Epithelial cell of alveolus of lung (primary cell): Measurements from ENCODE around the gene WAC. TPM values are rescaled to one million over a fixed set of nuclear protein-coding genes. Genes with fewer than 3 reads are reported as not detected.

Experiments used
- total RNA-seq: library from RNA; depleted of rRNA; stranded (reverse); fragments of >200 nt; gene quantifications from 2 replicates; pipeline ENCODE4 v1.2.1, GENCODE V29; 2015

WAC gene, protein sequence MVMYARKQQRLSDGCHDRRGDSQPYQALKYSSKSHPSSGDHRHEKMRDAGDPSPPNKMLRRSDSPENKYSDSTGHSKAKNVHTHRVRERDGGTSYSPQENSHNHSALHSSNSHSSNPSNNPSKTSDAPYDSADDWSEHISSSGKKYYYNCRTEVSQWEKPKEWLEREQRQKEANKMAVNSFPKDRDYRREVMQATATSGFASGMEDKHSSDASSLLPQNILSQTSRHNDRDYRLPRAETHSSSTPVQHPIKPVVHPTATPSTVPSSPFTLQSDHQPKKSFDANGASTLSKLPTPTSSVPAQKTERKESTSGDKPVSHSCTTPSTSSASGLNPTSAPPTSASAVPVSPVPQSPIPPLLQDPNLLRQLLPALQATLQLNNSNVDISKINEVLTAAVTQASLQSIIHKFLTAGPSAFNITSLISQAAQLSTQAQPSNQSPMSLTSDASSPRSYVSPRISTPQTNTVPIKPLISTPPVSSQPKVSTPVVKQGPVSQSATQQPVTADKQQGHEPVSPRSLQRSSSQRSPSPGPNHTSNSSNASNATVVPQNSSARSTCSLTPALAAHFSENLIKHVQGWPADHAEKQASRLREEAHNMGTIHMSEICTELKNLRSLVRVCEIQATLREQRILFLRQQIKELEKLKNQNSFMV
- 48.7 and 86.9 TPM in 2 replicates for total RNA-seq

DNA sequence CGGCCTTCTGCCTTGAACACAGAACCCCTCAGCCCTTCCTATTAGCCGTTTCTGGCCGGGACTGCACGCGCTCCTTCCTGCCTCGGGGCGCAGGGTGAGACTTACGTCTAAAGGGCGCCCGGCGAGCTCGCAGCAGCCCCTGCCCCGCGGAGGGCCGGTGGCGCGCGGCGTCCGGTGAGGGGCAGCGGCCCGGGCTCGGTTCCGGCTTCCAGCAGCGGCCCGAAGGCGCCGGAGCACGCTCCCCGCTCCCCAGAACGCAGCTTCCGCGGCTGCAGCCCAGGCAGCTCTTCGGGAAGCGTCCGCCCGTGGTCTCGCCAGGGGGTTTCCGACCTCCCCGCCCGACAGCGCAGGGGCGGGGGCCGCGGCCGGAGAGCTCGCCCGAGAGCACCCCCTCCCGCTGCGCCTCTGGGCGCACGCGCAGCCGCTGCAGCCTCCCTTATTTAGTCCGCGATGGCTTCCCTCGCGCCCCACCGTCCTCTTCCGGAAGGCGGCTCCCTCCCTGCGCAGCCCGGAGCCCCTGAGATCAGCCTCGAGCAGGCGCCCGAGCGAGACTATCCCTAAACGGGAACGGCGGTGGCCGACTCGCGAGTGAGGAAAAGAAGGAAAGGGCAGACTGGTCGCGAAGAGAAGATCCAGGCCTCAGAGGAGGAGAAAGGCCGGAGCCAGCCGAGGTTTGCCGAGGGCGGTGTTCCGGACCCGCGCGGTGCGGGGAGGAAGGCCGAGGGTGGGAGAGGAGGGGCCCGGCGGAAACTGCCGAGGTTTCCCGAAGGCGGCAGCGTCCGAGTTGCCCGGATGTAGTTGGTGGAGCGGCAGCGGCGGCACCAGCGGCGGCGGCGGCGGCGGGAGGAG, at the start of gene WAC:
WAC (plus strand) TSS at position 782 of the 849 bp plus-strand sequence. CDS start 462 bp downstream, outside the sequence.

Other genes with a start within 250 kb of the WAC start
- 1.3 TPM in 1 of 2 replicates, not detected in the other for gene MPP7, start 230.1 kb upstream of the WAC start, total RNA-seq
- 15.5 and 23.4 TPM in 2 replicates for gene BAMBI, start 144.4 kb downstream of the WAC start, total RNA-seq